Skin epidermis (tissue), 12 donors: ENCODE results near the gene SPAM1.
"Not testable (repeated sequence)": the region's sequence is repeated elsewhere in the genome, so short reads cannot be mapped to it uniquely, and the experiment has no call there.

Experiments used
- H3K27ac ChIP-seq, 21 experiments: fragments of 200-600 bp; sonication (generic) in 11 of 21; one replicate each; pipeline ENCODE4 v1.5.0; 2020; ENCODE audit warnings: mild to moderate bottlenecking in 3 of 21, inconsistent platforms in 2 of 21, moderate library complexity in 2 of 21
- H3K4me3 ChIP-seq, 7 experiments: fragments of 200-600 bp; sonication (generic) in 2 of 7; one replicate each; pipeline ENCODE4 v1.5.0; 2020; ENCODE audit warnings: inconsistent platforms in 2 of 7, mild to moderate bottlenecking in 2 of 7, moderate library complexity in 1 of 7

The SPAM1 gene, protein sequence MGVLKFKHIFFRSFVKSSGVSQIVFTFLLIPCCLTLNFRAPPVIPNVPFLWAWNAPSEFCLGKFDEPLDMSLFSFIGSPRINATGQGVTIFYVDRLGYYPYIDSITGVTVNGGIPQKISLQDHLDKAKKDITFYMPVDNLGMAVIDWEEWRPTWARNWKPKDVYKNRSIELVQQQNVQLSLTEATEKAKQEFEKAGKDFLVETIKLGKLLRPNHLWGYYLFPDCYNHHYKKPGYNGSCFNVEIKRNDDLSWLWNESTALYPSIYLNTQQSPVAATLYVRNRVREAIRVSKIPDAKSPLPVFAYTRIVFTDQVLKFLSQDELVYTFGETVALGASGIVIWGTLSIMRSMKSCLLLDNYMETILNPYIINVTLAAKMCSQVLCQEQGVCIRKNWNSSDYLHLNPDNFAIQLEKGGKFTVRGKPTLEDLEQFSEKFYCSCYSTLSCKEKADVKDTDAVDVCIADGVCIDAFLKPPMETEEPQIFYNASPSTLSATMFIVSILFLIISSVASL

DNA sequence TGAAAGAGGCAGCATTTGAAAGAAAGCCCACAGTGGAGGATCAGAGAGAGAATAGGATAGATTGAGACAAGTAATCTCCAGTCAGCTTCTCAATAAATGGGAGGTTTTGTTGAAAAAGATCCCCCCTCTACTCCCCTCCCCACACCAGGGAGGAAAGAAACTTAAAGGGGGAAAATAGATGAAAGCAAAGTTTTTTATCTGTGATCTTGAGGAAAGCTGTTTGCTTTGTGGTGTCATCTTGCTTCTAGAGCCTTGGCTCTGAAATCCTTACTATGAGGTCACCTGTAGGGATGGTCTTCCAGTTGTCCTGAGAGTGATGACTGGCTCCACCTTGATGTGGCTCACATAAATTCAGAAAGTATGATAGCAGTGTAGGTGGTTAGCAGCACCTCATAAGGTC is at the start of gene SPAM1:
TSS of gene SPAM1 (plus strand) at position 301 of the 400 bp plus-strand sequence. CDS start 28,330 bp downstream, outside the sequence.
- Histone ChIP-seq H3K4me3 (no peak within 1 kb of the TSS), H3K27ac (no peak within 1 kb of the TSS)

DNA sequence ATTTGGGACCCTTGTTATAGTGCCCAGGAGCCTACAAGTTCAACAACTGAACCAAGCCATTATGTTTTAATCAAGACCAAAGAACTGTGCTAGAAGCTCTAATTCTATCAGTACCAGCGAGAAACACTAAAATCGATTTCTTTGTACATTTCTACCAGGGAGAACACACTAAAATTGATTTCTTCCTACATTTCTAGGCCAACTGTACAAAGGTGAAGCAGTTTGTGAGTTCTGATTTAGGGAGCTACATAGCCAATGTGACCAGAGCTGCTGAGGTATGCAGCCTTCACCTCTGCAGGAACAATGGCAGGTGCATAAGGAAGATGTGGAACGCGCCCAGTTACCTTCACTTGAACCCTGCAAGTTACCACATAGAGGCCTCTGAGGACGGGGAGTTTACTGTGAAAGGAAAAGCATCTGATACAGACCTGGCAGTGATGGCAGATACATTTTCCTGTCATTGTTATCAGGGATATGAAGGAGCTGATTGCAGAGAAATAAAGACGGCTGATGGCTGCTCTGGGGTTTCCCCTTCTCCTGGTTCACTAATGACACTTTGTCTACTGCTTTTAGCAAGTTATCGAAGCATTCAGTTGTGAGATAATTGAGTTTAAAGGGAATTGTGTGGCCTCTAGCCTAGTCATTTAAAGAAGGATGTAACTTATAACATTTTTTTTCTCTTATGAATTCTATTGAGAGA is 48.3 kb upstream of the SPAM1 start:
- H3K4me3 ChIP-seq = no peak overlapping the region
- no peak overlapping the region for H3K27ac ChIP-seq

DNA sequence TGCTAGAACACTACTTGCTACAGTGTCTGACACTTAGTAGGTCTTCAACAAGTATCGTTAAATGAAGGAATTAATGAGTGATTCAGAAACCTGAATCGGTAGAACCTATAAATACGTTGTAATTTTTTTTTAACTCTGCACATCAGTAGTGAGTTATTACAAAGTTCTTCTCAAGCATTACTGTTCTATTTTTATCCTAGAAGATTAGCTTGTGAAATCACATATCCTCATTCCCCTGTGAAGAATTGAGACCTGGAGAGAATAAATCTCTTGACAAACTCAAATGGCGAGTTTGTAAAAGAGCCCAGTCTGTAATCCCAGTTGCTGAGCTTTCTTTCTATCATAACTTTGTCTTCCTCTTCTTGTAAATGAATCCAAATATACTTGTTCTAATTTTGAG is 45.4 kb upstream of the SPAM1 start:
- Histone ChIP-seq H3K27ac (no peak overlapping the region), H3K4me3 (no peak overlapping the region)

DNA sequence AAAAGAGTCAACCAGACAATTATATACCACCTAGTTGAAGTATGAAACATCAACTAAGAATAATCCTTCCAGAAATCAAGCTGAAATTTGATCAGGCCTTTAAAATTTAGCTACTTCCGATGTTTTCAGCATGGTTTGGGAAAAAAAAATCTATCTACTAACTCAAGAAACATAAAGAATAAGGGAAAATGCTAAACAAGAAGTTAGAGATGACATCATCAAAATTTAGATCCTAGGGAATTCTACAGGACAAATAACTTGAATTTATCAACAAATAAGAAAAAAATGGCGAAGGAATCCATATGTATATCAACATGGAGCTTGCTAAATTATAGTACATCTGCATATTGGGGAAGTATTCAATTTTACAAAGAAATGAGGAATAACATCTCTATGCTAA is 43.7 kb upstream of the SPAM1 start:
- no peak overlapping the region for H3K27ac ChIP-seq
- no peak overlapping the region for H3K4me3 ChIP-seq

DNA sequence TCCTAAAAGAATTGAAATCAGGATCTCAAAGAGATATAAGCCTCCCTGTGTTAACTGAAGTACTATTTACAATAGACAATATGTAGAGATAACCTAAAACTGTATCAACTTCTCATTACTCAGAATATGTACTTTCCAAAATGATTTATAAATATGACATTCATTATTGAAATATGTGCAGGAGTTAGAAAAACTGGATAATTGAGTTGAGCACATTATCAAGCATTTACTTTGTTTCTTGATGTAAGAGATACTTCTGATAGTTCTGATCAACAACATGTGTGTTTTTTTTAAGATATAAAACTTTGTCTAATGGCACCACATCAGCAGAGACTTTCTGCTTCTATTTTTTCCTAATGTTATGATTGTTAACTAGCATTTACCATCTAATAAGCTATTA is 41.9 kb upstream of the SPAM1 start:
- Histone ChIP-seq H3K27ac (no peak overlapping the region), H3K4me3 (no peak overlapping the region)

DNA sequence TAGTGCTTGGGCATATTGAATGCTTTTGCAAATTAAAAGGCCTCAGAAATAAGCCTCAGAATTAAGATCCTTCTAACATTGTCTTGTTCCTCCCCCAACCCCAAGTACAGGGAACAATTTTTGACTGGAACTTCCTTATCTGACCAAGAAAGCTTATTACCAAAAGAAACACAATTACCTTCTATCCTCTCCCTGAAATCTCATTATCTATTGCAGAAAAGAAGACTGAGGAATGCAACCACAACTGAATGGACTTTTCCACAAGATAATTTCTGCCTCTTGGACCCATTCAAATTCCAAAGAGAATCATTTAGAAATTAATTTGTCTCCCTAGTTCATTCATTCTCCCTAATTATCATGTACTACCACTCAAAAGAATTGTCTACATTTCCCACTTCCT is 36.8 kb upstream of the SPAM1 start:
- H3K4me3 ChIP-seq = no peak overlapping the region

DNA sequence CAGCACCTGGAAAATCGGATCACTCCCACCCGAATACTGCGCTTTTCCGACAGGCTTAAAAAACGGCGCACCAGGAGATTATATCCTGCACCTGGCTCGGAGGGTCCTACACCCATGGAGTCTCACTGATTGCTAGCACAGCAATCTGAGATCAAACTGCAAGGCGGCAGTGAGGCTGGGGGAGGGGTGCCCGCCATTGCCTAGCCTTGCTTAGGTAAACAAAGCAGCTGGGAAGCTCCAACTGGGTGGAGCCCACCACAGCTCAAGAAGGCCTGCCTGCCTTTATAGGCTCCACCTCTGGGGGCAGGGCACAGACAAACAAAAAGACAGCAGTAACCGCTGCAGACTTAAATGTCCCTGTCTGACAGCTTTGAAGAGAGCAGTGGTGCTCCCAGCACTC is 30.3 kb upstream of the SPAM1 start:
- H3K27ac ChIP-seq, H3K4me3 ChIP-seq: not testable (repeated sequence)

More for the DNA sequence above, 36.8 kb upstream of the SPAM1 start:
- H3K27ac ChIP-seq = no peak overlapping the region

DNA sequence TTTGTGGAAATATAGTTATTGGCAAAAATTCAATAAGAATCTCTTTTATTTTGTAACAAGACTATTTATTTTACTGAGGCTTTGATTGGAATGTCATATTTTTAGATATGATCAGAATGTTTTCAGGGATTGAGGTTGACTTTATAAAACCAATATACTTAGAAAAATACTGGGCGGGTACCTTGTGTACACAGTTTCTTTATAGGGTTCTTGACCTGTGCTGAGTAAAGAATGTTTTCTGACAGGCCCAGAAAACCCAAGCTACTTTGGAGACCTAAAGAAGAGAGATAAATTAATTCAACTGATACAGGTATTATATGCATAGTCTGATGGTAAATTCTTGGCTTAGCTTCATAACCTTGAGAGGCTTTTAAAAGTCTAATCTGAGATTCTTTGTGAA is 23.9 kb upstream of the SPAM1 start:
- H3K27ac ChIP-seq = no peak overlapping the region
- no peak overlapping the region for H3K4me3 ChIP-seq

DNA sequence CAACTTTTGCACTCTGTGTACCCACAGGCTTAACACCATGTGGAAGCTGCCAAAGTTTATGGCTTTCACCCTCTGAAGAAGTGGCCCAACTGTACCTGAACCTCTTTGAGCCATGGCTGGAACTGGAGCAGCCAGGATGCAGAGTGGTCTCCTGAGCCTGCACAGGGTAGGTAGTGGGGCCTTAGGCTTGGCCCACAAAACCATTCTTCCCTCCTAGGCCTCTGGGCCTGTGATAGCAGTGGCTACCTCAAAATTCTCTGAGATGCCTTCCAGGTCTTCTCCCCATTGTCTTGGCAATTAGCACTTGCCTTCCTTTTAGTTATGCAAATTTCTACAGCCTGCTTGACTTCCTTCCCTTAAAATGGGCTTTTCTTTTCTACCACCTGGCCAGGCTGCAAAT is 19.3 kb upstream of the SPAM1 start:
- Histone ChIP-seq H3K27ac (no peak overlapping the region), H3K4me3 (no peak overlapping the region)

DNA sequence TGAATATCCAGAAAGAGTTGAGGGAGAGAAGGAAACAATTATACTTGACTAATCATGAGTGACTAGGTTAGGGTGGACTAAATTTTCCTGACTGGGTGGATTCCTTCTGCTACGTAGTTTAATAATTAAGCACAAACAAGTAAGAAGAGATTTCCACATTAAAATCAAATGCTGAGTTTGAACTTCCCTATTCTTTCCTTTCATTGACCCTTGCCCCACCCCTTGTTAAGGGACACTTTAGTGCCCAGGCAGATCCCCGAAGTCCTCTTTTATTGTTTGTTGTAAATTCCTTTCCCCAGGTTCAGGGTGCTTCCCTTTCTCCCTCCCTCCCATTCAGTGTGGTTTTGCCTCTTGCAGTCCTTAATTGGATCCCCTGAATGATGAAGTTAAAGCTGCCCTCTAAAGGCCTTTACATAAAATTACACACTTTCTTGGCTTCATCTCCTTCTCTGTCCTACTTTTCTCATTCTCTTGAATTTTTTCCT is 8.8 kb upstream of the SPAM1 start:
- Histone ChIP-seq H3K27ac (no peak overlapping the region), H3K4me3 (no peak overlapping the region)

DNA sequence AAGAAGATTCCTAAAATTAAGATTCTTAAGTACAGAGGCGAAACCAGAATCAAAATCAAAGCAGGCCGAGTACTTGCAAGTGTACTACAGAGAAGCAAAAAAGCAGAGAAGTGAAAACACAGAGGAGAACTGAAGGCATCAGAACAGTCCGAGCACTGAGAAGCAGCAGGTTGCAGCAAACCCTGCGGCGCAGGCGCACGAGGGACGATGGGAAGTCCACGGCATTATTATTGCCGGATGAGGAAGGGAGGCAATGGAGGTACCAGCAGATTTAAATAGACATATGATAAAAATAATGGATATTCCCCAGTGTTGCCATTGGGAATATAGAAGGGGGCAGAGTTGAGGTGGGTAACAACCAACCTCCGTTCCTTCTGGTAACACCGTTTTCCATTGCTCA is 7.2 kb upstream of the SPAM1 start:
- H3K4me3 ChIP-seq = no peak overlapping the region
- H3K27ac ChIP-seq = no peak overlapping the region

DNA sequence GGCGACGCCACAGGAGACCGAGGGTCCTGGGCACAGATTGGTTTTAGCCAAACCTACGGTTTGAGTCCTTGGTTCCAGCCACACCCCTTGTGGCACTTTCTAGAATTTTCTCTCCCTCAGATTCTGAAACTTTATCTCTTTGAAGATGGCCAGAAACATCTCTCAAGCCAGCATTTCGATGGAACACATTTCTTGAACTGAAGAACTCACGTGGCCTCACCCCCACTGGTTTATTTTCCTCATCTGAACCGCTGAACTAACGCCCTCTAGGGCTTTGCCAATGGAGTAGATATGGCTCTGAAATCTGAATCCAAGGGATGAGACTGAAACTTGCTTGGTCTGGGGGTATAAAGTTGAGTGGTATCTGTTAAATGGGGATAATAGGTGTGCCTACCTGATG is 6.7 kb upstream of the SPAM1 start:
- H3K4me3 ChIP-seq = no peak overlapping the region

DNA sequence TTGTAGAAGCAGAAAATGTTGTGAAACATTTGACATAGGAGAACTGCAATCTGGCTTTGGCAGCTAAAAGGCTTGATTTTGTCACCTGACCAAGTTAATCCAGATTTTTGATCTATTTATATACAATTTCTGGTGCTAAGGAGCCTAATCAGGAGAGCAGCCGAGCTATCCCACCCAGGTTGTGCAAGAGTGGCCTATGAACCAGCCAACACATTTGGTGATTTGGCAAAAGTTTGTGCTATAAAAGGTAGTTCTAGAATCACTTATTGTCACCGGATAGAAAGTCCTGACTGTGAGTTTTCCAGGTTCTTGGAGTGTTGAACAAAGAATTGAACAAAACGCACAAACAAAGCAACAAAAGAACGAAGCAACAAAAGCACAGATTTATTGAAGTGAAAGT is 1.4 kb upstream of the SPAM1 start:
- Histone ChIP-seq H3K4me3 (no peak overlapping the region), H3K27ac (no peak overlapping the region)

More for the DNA sequence above, 6.7 kb upstream of the SPAM1 start:
- H3K27ac ChIP-seq = no peak overlapping the region

DNA sequence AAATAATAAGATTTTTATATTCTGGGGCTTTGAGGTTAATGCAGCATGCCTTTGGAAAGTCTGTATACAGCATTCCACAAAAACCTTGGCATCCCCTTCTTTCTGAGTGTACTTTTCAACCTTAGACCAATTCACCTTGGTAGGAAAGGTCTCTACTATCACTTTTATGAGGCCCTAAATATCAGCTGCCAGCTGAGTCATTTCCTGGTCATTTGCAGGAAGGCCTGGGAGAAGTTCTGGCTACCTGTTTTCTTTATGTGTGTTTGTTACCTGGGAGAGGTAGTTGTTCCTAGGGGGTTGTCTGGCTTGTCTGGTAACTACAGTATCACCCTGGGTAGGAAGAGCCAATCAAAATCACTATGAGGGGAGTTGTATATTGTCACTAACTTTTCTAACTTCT is 4.1 kb downstream of the SPAM1 start:
- no peak overlapping the region for H3K4me3 ChIP-seq
- no peak overlapping the region for H3K27ac ChIP-seq

DNA sequence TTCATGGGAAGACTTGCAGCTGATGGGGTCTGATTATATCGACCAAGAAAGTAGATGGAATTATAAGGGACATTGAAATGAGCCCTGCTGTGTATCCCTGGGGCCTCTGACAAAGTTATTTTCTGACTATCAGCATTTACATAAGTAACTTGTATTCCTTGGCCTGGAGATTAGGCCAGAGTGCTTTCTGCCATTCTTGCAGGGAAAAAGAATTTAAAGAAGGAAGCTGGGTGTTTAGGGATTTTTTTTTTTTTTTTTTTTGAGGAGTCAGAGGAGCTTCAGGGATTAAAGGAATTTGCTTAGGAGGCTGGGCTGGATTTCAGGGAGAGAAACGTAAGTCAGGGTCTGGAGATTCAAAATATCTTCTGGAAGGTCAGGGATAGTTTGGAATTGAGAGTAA is 4.6 kb downstream of the SPAM1 start:
- H3K4me3 ChIP-seq = no peak overlapping the region
- H3K27ac ChIP-seq = no peak overlapping the region

DNA sequence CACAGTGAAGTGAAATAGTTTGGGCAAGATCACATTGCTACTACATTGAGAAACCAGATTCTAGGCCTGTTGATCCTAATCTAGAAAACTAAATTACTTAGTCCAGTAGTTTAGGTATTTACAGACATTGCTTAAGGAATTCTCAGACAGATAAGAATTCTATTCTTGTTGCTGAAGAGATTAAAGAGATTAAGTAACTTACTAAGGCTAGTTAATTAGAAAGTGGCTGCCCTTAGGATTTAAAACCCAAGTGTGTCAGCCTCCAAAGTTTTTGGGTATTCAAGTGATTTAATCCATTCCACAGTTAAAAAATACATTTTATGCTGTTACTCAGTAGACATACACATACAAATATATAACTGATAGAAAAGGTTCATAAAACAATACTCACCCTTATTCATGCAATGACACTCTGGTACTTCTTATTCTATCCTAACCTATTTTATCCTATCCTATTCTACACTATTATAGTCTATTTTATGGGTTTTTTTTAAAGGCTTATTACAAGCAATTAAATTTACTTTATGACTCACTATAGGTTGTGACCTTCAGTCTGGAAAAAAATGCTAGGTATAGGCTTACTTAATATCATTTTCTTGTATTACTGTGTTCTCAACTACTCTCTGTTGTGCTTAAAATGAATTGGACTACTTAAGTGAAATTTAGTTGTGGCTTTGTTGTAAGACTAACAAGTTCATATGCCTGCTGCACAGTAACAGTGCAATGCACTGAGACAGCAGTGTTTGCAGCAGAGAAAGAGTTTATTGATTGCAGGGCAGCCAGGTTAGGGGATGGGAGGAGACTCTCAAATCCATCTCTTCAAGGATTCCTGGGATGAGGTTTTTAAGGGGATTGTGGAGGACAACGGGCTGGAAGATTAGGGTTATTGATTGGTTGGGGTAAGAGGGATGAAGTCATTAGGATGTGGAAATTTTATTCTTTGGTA is 10.7 kb downstream of the SPAM1 start:
- H3K4me3 ChIP-seq = no peak overlapping the region
- no peak overlapping the region for H3K27ac ChIP-seq

DNA sequence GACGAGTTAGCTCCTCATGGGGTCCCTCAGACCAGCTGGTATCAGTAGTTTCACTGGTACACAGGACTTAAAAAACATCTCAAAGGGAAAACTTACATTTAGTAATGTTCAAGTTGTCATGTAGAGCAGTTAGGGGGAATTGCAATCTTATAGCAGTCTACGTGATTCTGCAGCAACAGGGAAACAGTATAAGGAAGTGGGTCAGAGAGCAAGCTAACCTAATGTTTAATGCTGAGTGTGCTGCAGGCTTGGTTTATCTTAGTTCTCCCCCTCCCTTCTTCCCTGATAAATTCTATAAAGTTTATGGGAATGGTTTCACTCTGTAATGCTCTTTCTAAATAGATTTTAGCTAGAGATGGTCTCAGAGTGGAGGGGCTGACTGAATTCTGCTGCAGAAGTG is 11.3 kb downstream of the SPAM1 start:
- Histone ChIP-seq H3K4me3 (no peak overlapping the region), H3K27ac (no peak overlapping the region)

DNA sequence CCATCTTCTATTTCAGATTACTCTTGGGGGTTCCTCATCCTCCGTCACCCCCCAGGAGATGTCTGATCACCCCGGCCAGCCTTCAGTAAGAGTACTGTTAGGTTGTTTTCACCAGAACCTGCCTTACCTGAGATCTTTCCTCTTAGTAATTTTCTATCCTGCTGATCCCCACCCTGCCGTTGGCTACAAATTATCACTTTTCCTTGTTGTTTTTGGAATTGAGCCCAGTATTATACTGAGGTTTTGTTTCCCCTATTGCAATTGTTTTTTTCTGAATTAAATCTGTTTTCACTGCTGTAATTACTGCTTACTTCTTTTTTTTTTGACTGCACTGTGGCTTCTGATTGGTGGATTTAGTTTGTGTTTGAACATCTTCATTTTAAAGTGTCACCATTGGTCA is 14.7 kb downstream of the SPAM1 start:
- Histone ChIP-seq H3K27ac (no peak overlapping the region), H3K4me3 (no peak overlapping the region)

DNA sequence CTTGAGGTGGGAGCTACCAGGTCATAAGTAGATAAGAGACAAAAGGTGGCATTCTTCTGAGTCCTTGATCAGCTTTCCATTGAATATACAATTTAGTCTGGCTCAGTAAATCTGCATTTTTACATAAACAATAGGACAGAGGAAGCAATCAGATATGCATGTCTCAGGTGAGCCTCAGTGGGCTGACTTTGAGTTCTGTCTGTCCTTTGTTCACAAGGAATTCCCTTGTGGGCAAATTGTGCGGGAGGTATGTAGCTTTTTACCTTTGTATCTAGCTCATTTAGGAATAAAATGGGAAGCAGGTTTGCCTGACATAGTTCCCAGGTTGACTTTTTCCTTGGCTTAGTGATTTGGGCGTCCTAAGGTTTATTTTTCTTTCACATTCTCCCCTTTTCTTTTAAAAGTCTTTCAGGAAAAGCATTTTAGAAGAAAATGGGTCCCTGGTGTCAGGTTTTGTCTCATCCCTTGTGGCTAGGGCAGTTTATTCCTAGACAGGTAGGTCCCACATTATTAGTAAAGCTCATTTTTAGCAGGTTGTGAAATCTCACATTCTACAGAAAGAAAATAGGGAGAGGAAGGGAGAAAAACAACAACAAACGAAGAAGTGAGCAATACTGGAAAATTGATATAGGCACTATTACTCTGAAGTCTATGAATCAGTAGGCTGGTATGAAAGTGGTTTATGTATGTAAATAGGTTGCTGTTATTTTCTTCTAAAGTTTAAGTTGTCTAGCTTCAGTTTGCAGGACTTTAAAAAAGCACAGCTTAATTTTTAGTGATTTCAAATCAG is 16.5 kb downstream of the SPAM1 start:
- H3K4me3 ChIP-seq = no peak overlapping the region

More for the DNA sequence above, 16.5 kb downstream of the SPAM1 start:
- H3K27ac ChIP-seq = no peak overlapping the region
